A673 (cell line): ENCODE measurements around the gene FAM177B. TPM values are rescaled to one million over a fixed set of nuclear protein-coding genes. Genes with fewer than 3 reads are reported as not detected.

Experiments used
- BruUV-seq: library from RNA; stranded (reverse); fragments of 400-500 nt; replicated peaks from 2 replicates; lab custom pipeline; 2021; lab: Mats Ljungman, UMichigan
- CTCF ChIA-PET: fragments of 300-600 bp; sonication (Branson Sonifier 250); formaldehyde crosslinking; loops from one replicate; lab custom pipeline; 2022; ENCODE audit warnings: antibody characterized with exemption; lab: Charles Lee
- POLR2A ChIA-PET: fragments of 300-600 bp; sonication (Branson Sonifier 250); formaldehyde crosslinking; loops from one replicate; lab custom pipeline; 2022; ENCODE audit warnings: antibody characterized with exemption; ENCODE audit not compliant: low non-redundant PET; lab: Charles Lee
- DNase-seq: peaks from one replicate; pipeline ENCODE4 v3.0.0-alpha.2; 2015; ENCODE audit warnings: low spot score
- H3K27ac ChIP-seq: fragments of 200-600 bp; sonication (generic); 2 replicates; pipeline ENCODE4 v1.5.1; 2016; ENCODE audit warnings: mixed run types, low read depth, mild to moderate bottlenecking, mixed read lengths, antibody characterized with exemption, low read length; ENCODE audit not compliant: poor library complexity, severe bottlenecking
- H3K27me3 ChIP-seq: fragments of 200-600 bp; sonication (generic); replicated peaks from 2 replicates; pipeline ENCODE4 v1.6.1; 2017; ENCODE audit warnings: mixed run types, low read depth, mild to moderate bottlenecking, mixed read lengths, antibody characterized with exemption, low read length; ENCODE audit not compliant: insufficient read depth, poor library complexity
- H3K36me3 ChIP-seq: fragments of 200-600 bp; sonication (generic); 2 replicates; pipeline ENCODE4 v1.6.1; 2016; ENCODE audit warnings: mixed run types, mild to moderate bottlenecking, mixed read lengths, antibody characterized with exemption, low read length; ENCODE audit not compliant: insufficient read depth, poor library complexity, severe bottlenecking
- H3K4me1 ChIP-seq: fragments of 200-600 bp; sonication (generic); 2 replicates; pipeline ENCODE4 v1.6.1; 2017; ENCODE audit warnings: mixed run types, mild to moderate bottlenecking, mixed read lengths, antibody characterized with exemption, low read length; ENCODE audit not compliant: insufficient read depth, poor library complexity, severe bottlenecking
- H3K4me3 ChIP-seq: fragments of 200-600 bp; sonication (generic); 2 replicates; pipeline ENCODE4 v1.5.1; 2016; ENCODE audit warnings: low read depth, mixed run types, mild to moderate bottlenecking, mixed read lengths, low read length; ENCODE audit not compliant: poor library complexity, severe bottlenecking
- H3K9me3 ChIP-seq: fragments of 200-600 bp; sonication (generic); 2 replicates; pipeline ENCODE4 v1.6.1; 2016; ENCODE audit warnings: mixed run types, low read depth, mild to moderate bottlenecking, mixed read lengths, antibody characterized with exemption, low read length; ENCODE audit not compliant: poor library complexity, severe bottlenecking
- EZH2 ChIP-seq: fragments of 200-600 bp; sonication (generic); IDR thresholded peaks from 2 replicates; pipeline ENCODE4 v1.6.1; 2017; ENCODE audit warnings: borderline replicate concordance, low read depth, mild to moderate bottlenecking, mixed read lengths, antibody characterized with exemption, low read length; ENCODE audit not compliant: poor library complexity, severe bottlenecking
- intact Hi-C: fragments of 100-400 bp; cut with micrococcal nuclease; formaldehyde crosslinking; loops from one replicate; pipeline ENCODE4 v1.10.0; 2022; ENCODE audit not compliant: unreplicated experiment
- total RNA-seq: library from RNA; stranded (reverse); gene quantifications from 2 replicates; pipeline ENCODE4 v1.2.3, GENCODE V29; 2021
- TF ChIP-seq, protein P1 (sequence below): fragments of 300-800, 200-600 bp; sonication (generic); conservative IDR thresholded peaks from 2 replicates; pipeline ENCODE4 v1.5.1; 2017; ENCODE audit warnings: low read depth, mild to moderate bottlenecking, antibody characterized with exemption, low read length, moderate library complexity, mixed read lengths

The FAM177B gene
- total RNA-seq, 1 experiment from 2014 or later, result not detected

DNA sequence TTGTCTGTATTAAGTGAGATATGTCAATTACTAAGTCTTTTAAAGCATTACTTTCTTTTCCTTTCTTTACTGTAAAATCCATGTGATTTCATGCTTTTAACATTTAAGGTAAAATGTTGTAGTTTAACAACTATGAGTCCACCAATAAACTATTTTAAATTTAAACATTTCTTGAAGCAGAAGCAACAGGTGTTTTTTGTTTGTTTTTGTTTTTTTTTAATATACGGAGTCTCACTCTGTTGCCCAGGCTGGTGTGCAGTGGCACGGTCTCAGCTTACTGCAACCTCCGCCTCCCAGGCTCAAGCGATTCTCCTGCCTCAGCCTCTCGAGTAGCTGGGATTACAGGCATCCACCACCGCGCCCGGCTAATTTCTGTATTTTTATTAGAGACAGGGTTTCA lies 40.3 kb upstream of the FAM177B start:
- POLR2A ChIA-PET, result no interaction called here
- Histone ChIP-seq H3K4me1 (no peaks in the 10 kb centered on the region), H3K27ac (no peak overlapping the region), H3K36me3 (peaks cover 11% of the 10 kb centered on the region), H3K4me3 (no peak overlapping the region), H3K9me3 (no peaks in the 10 kb centered on the region), H3K27me3 (no peaks in the 10 kb centered on the region)
- BruUV-seq, result no TSS peak
- DNase-seq, result no peak
- CTCF ChIA-PET, result no interaction called here
- intact Hi-C loops, result no loop called here
- TF ChIP-seq EZH2, result no peak
- TF ChIP-seq, protein P1, sequence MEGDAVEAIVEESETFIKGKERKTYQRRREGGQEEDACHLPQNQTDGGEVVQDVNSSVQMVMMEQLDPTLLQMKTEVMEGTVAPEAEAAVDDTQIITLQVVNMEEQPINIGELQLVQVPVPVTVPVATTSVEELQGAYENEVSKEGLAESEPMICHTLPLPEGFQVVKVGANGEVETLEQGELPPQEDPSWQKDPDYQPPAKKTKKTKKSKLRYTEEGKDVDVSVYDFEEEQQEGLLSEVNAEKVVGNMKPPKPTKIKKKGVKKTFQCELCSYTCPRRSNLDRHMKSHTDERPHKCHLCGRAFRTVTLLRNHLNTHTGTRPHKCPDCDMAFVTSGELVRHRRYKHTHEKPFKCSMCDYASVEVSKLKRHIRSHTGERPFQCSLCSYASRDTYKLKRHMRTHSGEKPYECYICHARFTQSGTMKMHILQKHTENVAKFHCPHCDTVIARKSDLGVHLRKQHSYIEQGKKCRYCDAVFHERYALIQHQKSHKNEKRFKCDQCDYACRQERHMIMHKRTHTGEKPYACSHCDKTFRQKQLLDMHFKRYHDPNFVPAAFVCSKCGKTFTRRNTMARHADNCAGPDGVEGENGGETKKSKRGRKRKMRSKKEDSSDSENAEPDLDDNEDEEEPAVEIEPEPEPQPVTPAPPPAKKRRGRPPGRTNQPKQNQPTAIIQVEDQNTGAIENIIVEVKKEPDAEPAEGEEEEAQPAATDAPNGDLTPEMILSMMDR, result no peak

DNA sequence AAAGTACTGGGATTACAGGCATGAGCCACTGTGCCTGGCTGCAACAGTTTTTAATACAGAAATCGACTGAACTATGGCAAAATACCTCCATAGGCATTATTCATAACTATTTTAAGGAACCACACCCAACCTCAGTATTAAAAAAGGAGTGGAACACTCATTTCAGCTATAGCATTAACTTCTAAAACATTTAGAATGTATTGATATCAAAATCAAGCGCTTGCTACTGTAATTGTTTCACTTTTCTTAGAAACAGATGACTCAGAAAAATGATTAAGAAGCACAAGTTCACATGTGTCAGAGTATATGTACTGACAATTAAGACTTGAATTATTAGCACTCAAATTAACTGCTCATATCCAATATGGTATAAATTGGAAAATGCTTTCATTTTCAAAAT lies 39.8 kb upstream of the FAM177B start:
- no peak for DNase-seq
- no peak overlapping the region for H3K27ac ChIP-seq
- H3K4me1 ChIP-seq, result no peaks in the 10 kb centered on the region
- no peak for TF ChIP-seq EZH2
- TF ChIP-seq, protein P1, result no peak
- intact Hi-C loops, result no loop called here
- ChIA-PET CTCF (no interaction called here), POLR2A (no interaction called here)
- H3K27me3 ChIP-seq, result no peaks in the 10 kb centered on the region
- peaks cover 9% of the 10 kb centered on the region for H3K36me3 ChIP-seq
- no peak overlapping the region for H3K4me3 ChIP-seq
- BruUV-seq, result no TSS peak
- H3K9me3 ChIP-seq, result no peaks in the 10 kb centered on the region

DNA sequence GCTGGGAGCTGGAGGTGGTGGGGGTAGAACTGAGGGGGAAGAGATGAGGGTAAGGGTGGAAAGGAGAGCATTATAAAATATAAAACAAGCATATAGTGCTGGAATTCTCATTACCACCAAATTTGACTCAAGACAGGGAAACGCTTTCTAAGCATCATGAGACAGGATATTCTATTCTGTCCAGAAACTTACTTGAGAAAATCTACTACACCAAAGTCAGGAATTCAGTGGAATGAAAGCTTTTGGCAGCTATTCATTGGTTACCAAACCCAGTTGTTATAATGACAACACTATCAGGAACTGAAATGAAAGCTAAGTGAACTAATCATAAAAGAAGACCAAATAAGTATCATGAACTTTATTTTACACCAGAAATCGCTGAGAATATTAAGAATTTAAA lies 39.2 kb upstream of the FAM177B start:
- intact Hi-C loops, result no loop called here
- TF ChIP-seq EZH2, result no peak
- TF ChIP-seq, protein P1, result no peak
- Histone ChIP-seq H3K27ac (no peak overlapping the region), H3K4me3 (no peak overlapping the region), H3K9me3 (no peaks in the 10 kb centered on the region), H3K36me3 (peaks cover 12% of the 10 kb centered on the region), H3K4me1 (no peaks in the 10 kb centered on the region), H3K27me3 (no peaks in the 10 kb centered on the region)
- ChIA-PET POLR2A (no interaction called here), CTCF (no interaction called here)
- no peak for DNase-seq
- BruUV-seq, result no TSS peak
